Right lobe of liver (tissue), 6 donors: ENCODE measurements around the gene SYMPK. TPM values are rescaled to one million over a fixed set of nuclear protein-coding genes. Genes with fewer than 3 reads are reported as not detected.

Experiments used
- ATAC-seq, 4 donors: fragments of 200-7000 bp; cut with Tn5 transposase; one replicate each; pipeline ENCODE4 v1.9.1; 2020; ENCODE audit warnings: mild to moderate bottlenecking in 4 of 4, moderate library complexity in 4 of 4
- DNase-seq, 3 donors: peaks; one replicate each; pipeline ENCODE4 v3.0.0-alpha.2; 2020
- H3K27ac ChIP-seq, 3 donors: fragments of 200-600 bp; one replicate each; pipeline ENCODE4 v1.8.0; 2022
- H3K27me3 ChIP-seq, 2 donors: fragments of 200-600 bp; one replicate each; pipeline ENCODE4 v1.8.0; 2022
- H3K36me3 ChIP-seq, 4 donors: fragments of 200-600 bp; sonication (generic) in 1 of 4; one replicate each; pipeline versions ENCODE4 v1.5.1 to v1.8.0; 2017 to 2022; ENCODE audit warnings: control low read depth in 1 of 4
- H3K4me1 ChIP-seq, 4 donors: fragments of 200-600 bp; sonication (generic) in 1 of 4; one replicate each; pipeline versions ENCODE4 v1.5.1 to v1.8.0; 2017 to 2022; ENCODE audit warnings: control low read depth in 1 of 4
- H3K4me3 ChIP-seq, 3 donors: fragments of 200-600 bp; one replicate each; pipeline ENCODE4 v1.8.0; 2022
- H3K9me3 ChIP-seq, 4 donors: fragments of 200-600 bp; sonication (generic) in 1 of 4; one replicate each; pipeline versions ENCODE4 v1.5.1 to v1.8.0; 2017 to 2022; ENCODE audit warnings: control low read depth in 1 of 4
- CTCF ChIP-seq, 4 donors: fragments of 200-600 bp in 3 of 4; fragments of 450-650 bp in 1 of 4; IDR thresholded peaks; one replicate each; pipeline versions ENCODE4 v1.5.1 to v1.8.0; 2016 to 2022; ENCODE audit warnings: antibody characterized with exemption in 4 of 4, mild to moderate bottlenecking in 2 of 4
- POLR2A ChIP-seq: fragments of 450-650 bp; IDR thresholded peaks from one replicate; pipeline ENCODE4 v1.6.1; 2017; ENCODE audit warnings: antibody characterized with exemption, mild to moderate bottlenecking
- WGBS: methylation state at CpG from one replicate; pipeline ENCODE4 v1.1.6; 2018; ENCODE audit warnings: low coverage, low lambda C conversion rate; ENCODE audit not compliant: insufficient coverage; ENCODE audit errors: missing lambda C conversion rate; 5-methylcytosine and 5-hydroxymethylcytosine counted together
- intact Hi-C, 2 donors: fragments of 100-400 bp; cut with DNase I; formaldehyde crosslinking; loops; one replicate each; pipeline versions ENCODE4 v1.11.2 to v1.14.1; 2022
- total RNA-seq, 6 experiments: library from RNA; depleted of rRNA in 2 of 6; stranded (reverse); fragments of >200 nt in 2 of 6; fragmentation: NEBNext Ultra II Directional in 3 of 6; extraction: Animal tissue kit (Norgen Biotek cat#: 25700) in 3 of 6; gene quantifications; one replicate each; pipeline versions ENCODE4 v1.1.0 to v1.2.4, GENCODE V29; 2016 to 2023
- donor health status: DM: no; HTN: yes; CAD: no.
- donor health status: DM: no; HTN: no; CAD: no.
- donor health status: DM: no; HTN: no; CAD: no.
- donor health status: DM: no; HTN: yes; CAD: no.
- donor health status: DM: no; HTN: yes; CAD: no.

Gene SYMPK
- total RNA-seq, 6 experiments from 2014 or later, result 31.1 to 50.1 (median 42.0) TPM

- peak; percentile 90 to 96 (median 92) for ATAC-seq
- Histone ChIP-seq H3K27me3 (no peaks in the 10 kb centered on the region), H3K4me1 (no peaks in the 10 kb centered on the region), H3K36me3 (peaks cover 0 to 6% (median 0%) of the 10 kb centered on the region in 4 donors), H3K4me3 (no peak overlapping the region), H3K9me3 (no peaks in the 10 kb centered on the region), H3K27ac (no peak overlapping the region)
- peak; percentile 94 for DNase-seq
- 14% methylated on average over 19 of the region's 24 CpGs for WGBS
- TF ChIP-seq POLR2A (no peak), CTCF (IDR thresholded peaks at IDR 0.05) (peak; percentile 96 to 98 (median 98))
- intact Hi-C loops, result loop anchor here (10.0 kb wide), 2 partner anchors 68 to 78 kb away; partner anchors contain the start of gene IRF2BP1 (in 1 of the 2)
These were observed 45.8 kb downstream of the SYMPK start for GRCh38 chr19:45817010-45817724.

GRCh38 chr19:45816236-45817009, 46.5 kb downstream of the SYMPK start:
- intact Hi-C loops, result loop anchor here (10.0 kb wide), 2 partner anchors 68 to 78 kb away; partner anchors contain the start of gene IRF2BP1 (in 1 of the 2)
- peaks cover 0 to under 1% (median 0%) of the 10 kb centered on the region in 4 donors for H3K36me3 ChIP-seq

GRCh38 chr19:45815481-45816216, 47.3 kb downstream of the SYMPK start:
- H3K36me3 ChIP-seq, result no peaks in the 10 kb centered on the region
- H3K27ac ChIP-seq, result no peak overlapping the region
- no peak for ATAC-seq
- whole genome bisulfite sequencing, result 38% methylated on average over 17 of the region's 44 CpGs
- no peak overlapping the region for H3K4me3 ChIP-seq
- H3K27me3 ChIP-seq, result no peaks in the 10 kb centered on the region
- no peaks in the 10 kb centered on the region for H3K4me1 ChIP-seq
- no peaks in the 10 kb centered on the region for H3K9me3 ChIP-seq
- DNase-seq, result no peak
- intact Hi-C loops, result loop anchor here (10.0 kb wide), 2 partner anchors 69 to 79 kb away; partner anchors contain the start of gene IRF2BP1 (in 1 of the 2)
- TF ChIP-seq POLR2A (no peak), CTCF (IDR thresholded peaks at IDR 0.05) (no peak)

More at GRCh38 chr19:45816236-45817009, 46.5 kb downstream of the SYMPK start:
- no peaks in the 10 kb centered on the region for H3K9me3 ChIP-seq
- no peaks in the 10 kb centered on the region for H3K27me3 ChIP-seq
- no peak for DNase-seq
- peak in 1 of 4 donors; percentile 2 for ATAC-seq
- TF ChIP-seq POLR2A (no peak), CTCF (IDR thresholded peaks at IDR 0.05) (no peak)
- no peak overlapping the region for H3K4me3 ChIP-seq
- H3K27ac ChIP-seq, result no peak overlapping the region
- H3K4me1 ChIP-seq, result no peaks in the 10 kb centered on the region
- 83% methylated on average over 5 of the region's 18 CpGs for WGBS

GRCh38 chr19:45814851-45815480, 48.0 kb downstream of the SYMPK start, which contains the start of gene RSPH6A:
Gene RSPH6A (minus strand): TSS chr19:45815308. CDS start chr19:45815176, 132 bp downstream.
- Histone ChIP-seq H3K36me3 (no peaks in the 10 kb centered on the region), H3K4me1 (no peaks in the 10 kb centered on the region), H3K9me3 (no peaks in the 10 kb centered on the region), H3K27ac (no peak within 1 kb of the TSS), H3K27me3 (no peaks in the 10 kb centered on the region), H3K4me3 (no peak within 1 kb of the TSS)
- intact Hi-C loops, result loop anchor here (10.0 kb wide), 2 partner anchors 70 to 80 kb away; partner anchors contain the start of gene IRF2BP1 (in 1 of the 2)
- no peak for DNase-seq
- WGBS, result 66% methylated on average over 15 of the region's 40 CpGs
- no peak for ATAC-seq
- TF ChIP-seq POLR2A (no peak), CTCF (IDR thresholded peaks at IDR 0.05) (no peak)
